HL-60 (cell line): ENCODE measurements around the gene RGS14.
A peak's percentile ranks its signal among the peaks of the same experiment; 100 is the strongest.

ENCODE experiments used
- DNase-seq, 2 experiments: peaks; one replicate each; pipeline ENCODE4 v3.0.0-alpha.2; 2010 to 2020; ENCODE audit warnings: low read depth in 1 of 2, low spot score in 1 of 2
- H3K27ac ChIP-seq: fragments of 250-450 bp; sonication (Bioruptor Pico); replicated peaks from 2 replicates; pipeline ENCODE4 v1.5.1; 2020; ENCODE audit warnings: mild to moderate bottlenecking, moderate library complexity
- H3K27me3 ChIP-seq: fragments of 250-450 bp; sonication (Bioruptor Pico); 2 replicates; pipeline ENCODE4 v1.5.1; 2021; ENCODE audit warnings: mild to moderate bottlenecking, moderate library complexity; ENCODE audit not compliant: insufficient read depth, poor library complexity, severe bottlenecking
- H3K4me3 ChIP-seq: replicated peaks from 2 replicates; pipeline ENCODE4 v1.5.1; 2011; ENCODE audit warnings: mild to moderate bottlenecking, control low read depth, low read length; ENCODE audit not compliant: insufficient read depth
- CTCF ChIP-seq: IDR thresholded peaks from one replicate; pipeline ENCODE4 v1.5.1; 2011; ENCODE audit warnings: low read length, control low read depth, inconsistent platforms; ENCODE audit not compliant: insufficient read depth
- GABPA ChIP-seq: IDR thresholded peaks from 2 replicates; pipeline ENCODE4 v1.6.1; 2012; ENCODE audit warnings: low read depth
- POLR2AphosphoS5 ChIP-seq: IDR thresholded peaks from 2 replicates; pipeline ENCODE4 v1.6.1; 2012; ENCODE audit warnings: low read depth
- SPI1 ChIP-seq: IDR thresholded peaks from 2 replicates; pipeline ENCODE4 v1.6.1; 2012; ENCODE audit warnings: low read depth, mild to moderate bottlenecking, borderline replicate concordance
- TF ChIP-seq, protein P1 (sequence below): IDR thresholded peaks from 2 replicates; pipeline ENCODE4 v1.6.1; 2012; ENCODE audit warnings: low read depth; ENCODE audit not compliant: insufficient replicate concordance

The RGS14 gene

GRCh38 chr5:177355868-177356168 is 1.9 kb upstream of the RGS14 start:
- TF ChIP-seq CTCF (no peak), POLR2AphosphoS5 (no peak), SPI1 (no peak)
- TF ChIP-seq, protein P1, sequence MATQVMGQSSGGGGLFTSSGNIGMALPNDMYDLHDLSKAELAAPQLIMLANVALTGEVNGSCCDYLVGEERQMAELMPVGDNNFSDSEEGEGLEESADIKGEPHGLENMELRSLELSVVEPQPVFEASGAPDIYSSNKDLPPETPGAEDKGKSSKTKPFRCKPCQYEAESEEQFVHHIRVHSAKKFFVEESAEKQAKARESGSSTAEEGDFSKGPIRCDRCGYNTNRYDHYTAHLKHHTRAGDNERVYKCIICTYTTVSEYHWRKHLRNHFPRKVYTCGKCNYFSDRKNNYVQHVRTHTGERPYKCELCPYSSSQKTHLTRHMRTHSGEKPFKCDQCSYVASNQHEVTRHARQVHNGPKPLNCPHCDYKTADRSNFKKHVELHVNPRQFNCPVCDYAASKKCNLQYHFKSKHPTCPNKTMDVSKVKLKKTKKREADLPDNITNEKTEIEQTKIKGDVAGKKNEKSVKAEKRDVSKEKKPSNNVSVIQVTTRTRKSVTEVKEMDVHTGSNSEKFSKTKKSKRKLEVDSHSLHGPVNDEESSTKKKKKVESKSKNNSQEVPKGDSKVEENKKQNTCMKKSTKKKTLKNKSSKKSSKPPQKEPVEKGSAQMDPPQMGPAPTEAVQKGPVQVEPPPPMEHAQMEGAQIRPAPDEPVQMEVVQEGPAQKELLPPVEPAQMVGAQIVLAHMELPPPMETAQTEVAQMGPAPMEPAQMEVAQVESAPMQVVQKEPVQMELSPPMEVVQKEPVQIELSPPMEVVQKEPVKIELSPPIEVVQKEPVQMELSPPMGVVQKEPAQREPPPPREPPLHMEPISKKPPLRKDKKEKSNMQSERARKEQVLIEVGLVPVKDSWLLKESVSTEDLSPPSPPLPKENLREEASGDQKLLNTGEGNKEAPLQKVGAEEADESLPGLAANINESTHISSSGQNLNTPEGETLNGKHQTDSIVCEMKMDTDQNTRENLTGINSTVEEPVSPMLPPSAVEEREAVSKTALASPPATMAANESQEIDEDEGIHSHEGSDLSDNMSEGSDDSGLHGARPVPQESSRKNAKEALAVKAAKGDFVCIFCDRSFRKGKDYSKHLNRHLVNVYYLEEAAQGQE, result no peak

GRCh38 chr5:177356746-177357145 is 978 bp upstream of the RGS14 start:
- TF ChIP-seq SPI1 (no peak), POLR2AphosphoS5 (no peak), GABPA (no peak), CTCF (no peak)
- TF ChIP-seq, protein P1, result no peak
- Histone ChIP-seq H3K27ac (peak overlapping the region; percentile 96), H3K4me3 (no peak overlapping the region), H3K27me3 (no peaks in the 10 kb centered on the region)
- peak in 1 of 2 experiments; percentile 58 for DNase-seq

More at GRCh38 chr5:177355868-177356168, 1.9 kb upstream of the RGS14 start:
- DNase-seq, result peak; percentile 55 to 62
- H3K4me3 ChIP-seq, result no peak overlapping the region
- no peaks in the 10 kb centered on the region for H3K27me3 ChIP-seq
- no peak overlapping the region for H3K27ac ChIP-seq

- no peak for TF ChIP-seq CTCF
- no peak for TF ChIP-seq SPI1
- TF ChIP-seq, protein P1, result no peak
- TF ChIP-seq POLR2AphosphoS5, result no peak
- no peak for TF ChIP-seq GABPA
- DNase-seq, result no peak
- H3K4me3 ChIP-seq, result no peak overlapping the region
- H3K27me3 ChIP-seq, result no peaks in the 10 kb centered on the region
- peak overlapping the region; percentile 96 for H3K27ac ChIP-seq
Measured at GRCh38 chr5:177357146-177357458, 622 bp upstream of the RGS14 start.
